Measurements from ENCODE around the gene PRKN. TPM values are rescaled to one million over a fixed set of nuclear protein-coding genes. Genes with fewer than 3 reads are reported as not detected.

PRKN gene
- total RNA-seq, 1 experiment from 2014 or later = 2.0 TPM

GRCh38 chr6:161956082-161956481, 771.5 kb downstream of the PRKN start:
- Mint-ChIP-seq H3K27me3 (ENCODE audit: low read depth) (no peaks in the 10 kb centered on the region), H3K4me1 (peaks cover 9 to 11% of the 10 kb centered on the region in 2 experiments), H3K36me3 (ENCODE audit: insufficient read depth in 1 of 3, low read depth in 3 of 3) (no peaks in the 10 kb centered on the region), H3K27ac (no peak overlapping the region; a peak in 1 of 7 replicates), H3K9me3 (no peaks in the 10 kb centered on the region), H3K4me3 (no peak overlapping the region)
- no CpG with 5 or more reads among the region's 1 CpG for WGBS (ENCODE audit: extremely low coverage, insufficient read length, low lambda C conversion rate)
- no peak for DNase-seq
- Histone ChIP-seq H2AFZ (ENCODE audit: low read length) (no peak overlapping the region), H4K5ac (ENCODE audit: insufficient read length, low read depth, low read length) (no peak overlapping the region), H2BK20ac (ENCODE audit: low read depth, low read length, poor library complexity, severe bottlenecking) (no peak overlapping the region), H3K4ac (ENCODE audit: low read depth, low read length) (no peak overlapping the region), H2BK5ac (ENCODE audit: insufficient read length, low read length) (no peak overlapping the region), H3K27ac (ENCODE audit: insufficient read length, low read depth, low read length) (no peak overlapping the region), H3K27me3 (ENCODE audit: insufficient read depth, low read length) (no peaks in the 10 kb centered on the region), H3K23ac (ENCODE audit: insufficient read length, low read depth, low read length) (no peak overlapping the region), H2BK120ac (ENCODE audit: low read depth, low read length, poor library complexity, severe bottlenecking) (no peak overlapping the region), H3K18ac (ENCODE audit: insufficient read length, low read depth, low read length) (no peak overlapping the region), H3K9me3 (ENCODE audit: control insufficient read depth, low read depth, low read length) (no peaks in the 10 kb centered on the region), H3K23me2 (ENCODE audit: insufficient read length, low read depth, low read length, poor library complexity, severe bottlenecking) (no peaks in the 10 kb centered on the region), H3K79me2 (ENCODE audit: insufficient read depth, low read length) (no peaks in the 10 kb centered on the region), H3K56ac (ENCODE audit: insufficient read length, low read depth, low read length) (no peak overlapping the region), H2AK5ac (ENCODE audit: insufficient read length, low read length) (no peak overlapping the region), H3K4me2 (ENCODE audit: insufficient read depth, insufficient read length, low read length) (no peak overlapping the region), H3K4me1 (ENCODE audit: insufficient read depth, low read length) (no peaks in the 10 kb centered on the region; the same call in 1 of the 2 replicates), H4K91ac (ENCODE audit: insufficient read length, low read depth, low read length) (no peak overlapping the region), H4K20me1 (ENCODE audit: control insufficient read depth, insufficient read depth, insufficient read length) (no peaks in the 10 kb centered on the region), H2BK15ac (ENCODE audit: low read depth, low read length) (no peak overlapping the region), H3K79me1 (ENCODE audit: insufficient read depth, low read depth, low read length, poor library complexity, severe bottlenecking) (no peaks in the 10 kb centered on the region), H3T11ph (ENCODE audit: low read length) (no peak overlapping the region), H4K8ac (replicated peaks; ENCODE audit: insufficient read length, low read depth, low read length) (no peak overlapping the region), H3K14ac (ENCODE audit: insufficient read depth, low read length) (no peak overlapping the region), H3K9ac (ENCODE audit: extremely low read depth, insufficient read length, low read length) (no peak overlapping the region), H2BK12ac (ENCODE audit: insufficient read length, low read depth, low read length) (no peak overlapping the region)
- TF ChIP-seq, protein P1, sequence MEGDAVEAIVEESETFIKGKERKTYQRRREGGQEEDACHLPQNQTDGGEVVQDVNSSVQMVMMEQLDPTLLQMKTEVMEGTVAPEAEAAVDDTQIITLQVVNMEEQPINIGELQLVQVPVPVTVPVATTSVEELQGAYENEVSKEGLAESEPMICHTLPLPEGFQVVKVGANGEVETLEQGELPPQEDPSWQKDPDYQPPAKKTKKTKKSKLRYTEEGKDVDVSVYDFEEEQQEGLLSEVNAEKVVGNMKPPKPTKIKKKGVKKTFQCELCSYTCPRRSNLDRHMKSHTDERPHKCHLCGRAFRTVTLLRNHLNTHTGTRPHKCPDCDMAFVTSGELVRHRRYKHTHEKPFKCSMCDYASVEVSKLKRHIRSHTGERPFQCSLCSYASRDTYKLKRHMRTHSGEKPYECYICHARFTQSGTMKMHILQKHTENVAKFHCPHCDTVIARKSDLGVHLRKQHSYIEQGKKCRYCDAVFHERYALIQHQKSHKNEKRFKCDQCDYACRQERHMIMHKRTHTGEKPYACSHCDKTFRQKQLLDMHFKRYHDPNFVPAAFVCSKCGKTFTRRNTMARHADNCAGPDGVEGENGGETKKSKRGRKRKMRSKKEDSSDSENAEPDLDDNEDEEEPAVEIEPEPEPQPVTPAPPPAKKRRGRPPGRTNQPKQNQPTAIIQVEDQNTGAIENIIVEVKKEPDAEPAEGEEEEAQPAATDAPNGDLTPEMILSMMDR (conservative IDR thresholded peaks at IDR 0.05) = no peak
